Measurements from ENCODE around the gene PQBP1.

- TF ChIP-seq CHD4 (IDR thresholded peaks at IDR 0.05; ENCODE audit: borderline replicate concordance) (no peak), ZNF302 (CRISPR knock-in tag; IDR thresholded peaks at IDR 0.05) (no peak), POLR2A (IDR thresholded peaks at IDR 0.05; ENCODE audit: low read length) (no peak), CTCF (IDR thresholded peaks at IDR 0.05) (no peak), MAX (IDR thresholded peaks at IDR 0.05) (no peak), RCOR1 (IDR thresholded peaks at IDR 0.05; ENCODE audit: low read depth, low read length) (no peak), NPAS2 (CRISPR knock-in tag; IDR thresholded peaks at IDR 0.05; ENCODE audit: borderline replicate concordance) (no peak), KDM1A (IDR thresholded peaks at IDR 0.05; ENCODE audit: low read depth) (no peak), BHLHE40 (IDR thresholded peaks at IDR 0.05; ENCODE audit: low read depth, low read length) (no peak), HMGXB4 (CRISPR knock-in tag; IDR thresholded peaks at IDR 0.05; ENCODE audit: borderline replicate concordance) (no peak), CHD2 (IDR thresholded peaks at IDR 0.05; ENCODE audit: low read length, partially characterized antibody) (no peak), SMC3 (IDR thresholded peaks at IDR 0.05) (no peak), RNF2 (IDR thresholded peaks at IDR 0.05; ENCODE audit: borderline replicate concordance, low read depth) (no peak), EP300 (IDR thresholded peaks at IDR 0.05) (no peak)
These were observed 41.1 kb downstream of the PQBP1 start for GRCh38 chrX:48938721-48939425.
